SIG-M5 treated with dmso at 0.1 percent for 504 hours (cell line): ENCODE data around the gene GATA2.

Experiments used
- DNase-seq: peaks from one replicate; lab custom pipeline; 2025; ENCODE audit not compliant: unreplicated experiment; lab: John Stamatoyannopoulos, UW

GATA2 gene

GRCh38 chr3:128475355-128475754 lies 17.6 kb downstream of the GATA2 start:
- DNase-seq = no peak

- DNase-seq = no peak
Measured at GRCh38 chr3:128473737-128474136, 19.3 kb downstream of the GATA2 start.

GRCh38 chr3:128473180-128473519 lies 19.9 kb downstream of the GATA2 start:
- DNase-seq = no peak

- DNase-seq = no peak
Measured at GRCh38 chr3:128472449-128473179, 20.4 kb downstream of the GATA2 start.

- no peak for DNase-seq
Measured at GRCh38 chr3:128471720-128472119, 21.3 kb downstream of the GATA2 start.

- DNase-seq = no peak
Measured at GRCh38 chr3:128471110-128471509, 21.9 kb downstream of the GATA2 start.

GRCh38 chr3:128470134-128470899 lies 22.7 kb downstream of the GATA2 start:
- DNase-seq = no peak

- DNase-seq = no peak
Measured at GRCh38 chr3:128469556-128469955, 23.4 kb downstream of the GATA2 start.

GRCh38 chr3:128468791-128469527 lies 24.0 kb downstream of the GATA2 start:
- DNase-seq = peak; percentile 21

- no peak for DNase-seq
Measured at GRCh38 chr3:128468285-128468790, 24.7 kb downstream of the GATA2 start.

- DNase-seq = no peak
Measured at GRCh38 chr3:128466840-128467541, 26.0 kb downstream of the GATA2 start, which contains the start of gene DNAJB8. TSS of gene DNAJB8 (minus strand) at chr3:128466890. CDS start at chr3:128463245, 3,645 bp downstream.

- DNase-seq = no peak
Measured at GRCh38 chr3:128464702-128465101, 28.3 kb downstream of the GATA2 start.

GRCh38 chr3:128464188-128464587 lies 28.8 kb downstream of the GATA2 start:
- no peak for DNase-seq

- no peak for DNase-seq
Measured at GRCh38 chr3:128463771-128464170, 29.2 kb downstream of the GATA2 start.

GRCh38 chr3:128463354-128463753 lies 29.6 kb downstream of the GATA2 start:
- DNase-seq = no peak

GRCh38 chr3:128462931-128463330 lies 30.1 kb downstream of the GATA2 start:
- no peak for DNase-seq

GRCh38 chr3:128462341-128462910 lies 30.6 kb downstream of the GATA2 start:
- no peak for DNase-seq

- DNase-seq = no peak
Measured at GRCh38 chr3:128461731-128462130, 31.3 kb downstream of the GATA2 start.

GRCh38 chr3:128459461-128459820 lies 33.6 kb downstream of the GATA2 start:
- DNase-seq = no peak

- no peak for DNase-seq
Measured at GRCh38 chr3:128458746-128459460, 34.1 kb downstream of the GATA2 start.
